ENCODE data around the gene DMKN.

The DMKN gene

DNA sequence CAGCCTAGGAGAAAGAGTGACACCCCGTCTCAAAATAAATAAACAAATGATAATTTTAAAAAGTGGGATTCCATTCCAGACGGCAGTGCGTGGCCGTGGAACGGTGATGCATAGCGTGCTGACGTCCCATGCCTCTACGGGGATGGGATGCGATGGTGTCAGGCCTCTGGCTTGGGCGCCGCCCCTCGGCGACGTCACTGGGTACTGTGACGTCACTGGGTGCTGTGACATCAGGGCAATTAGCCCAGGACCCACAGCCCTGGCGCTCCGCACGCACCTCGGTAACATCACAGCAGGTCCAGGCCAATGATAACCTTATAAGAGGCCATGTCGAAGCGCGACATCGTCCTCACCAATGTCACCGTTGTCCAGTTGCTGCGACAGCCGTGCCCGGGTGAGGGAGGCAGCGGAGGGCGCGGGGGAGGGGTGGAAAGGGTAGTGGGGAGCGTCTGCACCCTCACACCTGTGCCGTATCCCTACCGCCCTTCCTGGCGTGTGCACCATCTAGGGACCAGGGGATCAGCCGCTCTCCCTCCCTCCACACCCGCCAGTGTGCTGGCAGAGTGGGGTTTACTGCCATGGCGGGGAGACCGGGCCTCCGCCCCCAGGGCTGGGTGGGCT, 19.9 kb upstream of the DMKN start, which contains the start of gene GAPDHS:
GAPDHS (plus strand) TSS at position 256 of the 621 bp plus-strand sequence; CDS start at position 328, 72 bp downstream.
- Histone ChIP-seq H3K9me2 (replicated peaks; ENCODE audit: control insufficient read depth, low read length) (no peaks in the 10 kb centered on the region), H4K20me1 (ENCODE audit: control insufficient read depth, insufficient read depth, low read depth, low read length) (no peaks in the 10 kb centered on the region), H3K36me3 (ENCODE audit: control insufficient read depth, low read length) (no peaks in the 10 kb centered on the region), H3K79me2 (ENCODE audit: control insufficient read depth, low read length) (no peaks in the 10 kb centered on the region), H3K4me2 (ENCODE audit: low read length) (no peak within 1 kb of the TSS), H3F3A (ENCODE audit: control insufficient read depth, insufficient read depth) (no peaks in the 10 kb centered on the region), H3K27ac (ENCODE audit: low read depth, low read length) (no peak within 1 kb of the TSS), H3K27me3 (ENCODE audit: control insufficient read depth, low read length) (peaks cover 18% of the 10 kb centered on the region; the same call in 1 of the 2 replicates), H3K9me3 (ENCODE audit: control insufficient read depth, insufficient read depth, low read length) (no peaks in the 10 kb centered on the region), H3K4me3 (ENCODE audit: low read length) (no peak within 1 kb of the TSS), H3K4me1 (ENCODE audit: control insufficient read depth, low read length) (no peaks in the 10 kb centered on the region)
- TF ChIP-seq, protein P1, sequence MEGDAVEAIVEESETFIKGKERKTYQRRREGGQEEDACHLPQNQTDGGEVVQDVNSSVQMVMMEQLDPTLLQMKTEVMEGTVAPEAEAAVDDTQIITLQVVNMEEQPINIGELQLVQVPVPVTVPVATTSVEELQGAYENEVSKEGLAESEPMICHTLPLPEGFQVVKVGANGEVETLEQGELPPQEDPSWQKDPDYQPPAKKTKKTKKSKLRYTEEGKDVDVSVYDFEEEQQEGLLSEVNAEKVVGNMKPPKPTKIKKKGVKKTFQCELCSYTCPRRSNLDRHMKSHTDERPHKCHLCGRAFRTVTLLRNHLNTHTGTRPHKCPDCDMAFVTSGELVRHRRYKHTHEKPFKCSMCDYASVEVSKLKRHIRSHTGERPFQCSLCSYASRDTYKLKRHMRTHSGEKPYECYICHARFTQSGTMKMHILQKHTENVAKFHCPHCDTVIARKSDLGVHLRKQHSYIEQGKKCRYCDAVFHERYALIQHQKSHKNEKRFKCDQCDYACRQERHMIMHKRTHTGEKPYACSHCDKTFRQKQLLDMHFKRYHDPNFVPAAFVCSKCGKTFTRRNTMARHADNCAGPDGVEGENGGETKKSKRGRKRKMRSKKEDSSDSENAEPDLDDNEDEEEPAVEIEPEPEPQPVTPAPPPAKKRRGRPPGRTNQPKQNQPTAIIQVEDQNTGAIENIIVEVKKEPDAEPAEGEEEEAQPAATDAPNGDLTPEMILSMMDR (IDR thresholded peaks at IDR 0.05; ENCODE audit: low read depth, low read length, poor library complexity, severe bottlenecking): no peak
- TF ChIP-seq EZH2phosphoT487 (IDR thresholded peaks at IDR 0.05; ENCODE audit: borderline replicate concordance, low read length): no peak

DNA sequence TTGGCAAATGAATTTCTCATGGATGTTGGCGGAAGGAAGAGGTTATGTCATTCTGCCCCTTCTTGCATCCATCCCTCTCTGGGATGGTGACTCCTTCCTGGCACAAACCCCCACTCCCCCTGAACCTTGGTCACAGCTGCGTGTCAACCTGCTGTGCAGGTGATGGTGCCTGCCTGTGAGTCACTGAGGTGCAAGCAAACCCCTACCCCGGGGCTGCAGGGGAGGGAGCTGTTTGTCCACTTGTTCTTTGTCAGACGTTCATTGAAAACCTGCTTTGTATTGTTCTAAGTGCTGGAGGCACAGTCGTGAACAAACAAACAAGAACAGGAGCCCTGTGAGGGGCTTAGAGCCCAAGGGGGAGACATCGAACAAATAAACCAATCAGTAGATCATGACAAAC, 17.8 kb upstream of the DMKN start:
- H3K4me3 ChIP-seq (ENCODE audit: low read length): no peak overlapping the region
- no peaks in the 10 kb centered on the region for H3F3A ChIP-seq (ENCODE audit: control insufficient read depth, insufficient read depth)
- no peaks in the 10 kb centered on the region for H3K4me1 ChIP-seq (ENCODE audit: control insufficient read depth, low read length)
- no peak for TF ChIP-seq EZH2phosphoT487 (IDR thresholded peaks at IDR 0.05; ENCODE audit: borderline replicate concordance, low read length)
- TF ChIP-seq, protein P1 (IDR thresholded peaks at IDR 0.05; ENCODE audit: low read depth, low read length, poor library complexity, severe bottlenecking): no peak
- H4K20me1 ChIP-seq (ENCODE audit: control insufficient read depth, insufficient read depth, low read depth, low read length): no peaks in the 10 kb centered on the region
- no peaks in the 10 kb centered on the region for H3K9me3 ChIP-seq (ENCODE audit: control insufficient read depth, insufficient read depth, low read length)
- H3K36me3 ChIP-seq (ENCODE audit: control insufficient read depth, low read length): no peaks in the 10 kb centered on the region
- H3K4me2 ChIP-seq (ENCODE audit: low read length): no peak overlapping the region
- no peaks in the 10 kb centered on the region for H3K9me2 ChIP-seq (replicated peaks; ENCODE audit: control insufficient read depth, low read length)
- no peaks in the 10 kb centered on the region for H3K79me2 ChIP-seq (ENCODE audit: control insufficient read depth, low read length)
- H3K27me3 ChIP-seq (ENCODE audit: control insufficient read depth, low read length): peaks cover 19% of the 10 kb centered on the region; the same call in 1 of the 2 replicates
- no peak overlapping the region for H3K27ac ChIP-seq (ENCODE audit: low read depth, low read length)

DNA sequence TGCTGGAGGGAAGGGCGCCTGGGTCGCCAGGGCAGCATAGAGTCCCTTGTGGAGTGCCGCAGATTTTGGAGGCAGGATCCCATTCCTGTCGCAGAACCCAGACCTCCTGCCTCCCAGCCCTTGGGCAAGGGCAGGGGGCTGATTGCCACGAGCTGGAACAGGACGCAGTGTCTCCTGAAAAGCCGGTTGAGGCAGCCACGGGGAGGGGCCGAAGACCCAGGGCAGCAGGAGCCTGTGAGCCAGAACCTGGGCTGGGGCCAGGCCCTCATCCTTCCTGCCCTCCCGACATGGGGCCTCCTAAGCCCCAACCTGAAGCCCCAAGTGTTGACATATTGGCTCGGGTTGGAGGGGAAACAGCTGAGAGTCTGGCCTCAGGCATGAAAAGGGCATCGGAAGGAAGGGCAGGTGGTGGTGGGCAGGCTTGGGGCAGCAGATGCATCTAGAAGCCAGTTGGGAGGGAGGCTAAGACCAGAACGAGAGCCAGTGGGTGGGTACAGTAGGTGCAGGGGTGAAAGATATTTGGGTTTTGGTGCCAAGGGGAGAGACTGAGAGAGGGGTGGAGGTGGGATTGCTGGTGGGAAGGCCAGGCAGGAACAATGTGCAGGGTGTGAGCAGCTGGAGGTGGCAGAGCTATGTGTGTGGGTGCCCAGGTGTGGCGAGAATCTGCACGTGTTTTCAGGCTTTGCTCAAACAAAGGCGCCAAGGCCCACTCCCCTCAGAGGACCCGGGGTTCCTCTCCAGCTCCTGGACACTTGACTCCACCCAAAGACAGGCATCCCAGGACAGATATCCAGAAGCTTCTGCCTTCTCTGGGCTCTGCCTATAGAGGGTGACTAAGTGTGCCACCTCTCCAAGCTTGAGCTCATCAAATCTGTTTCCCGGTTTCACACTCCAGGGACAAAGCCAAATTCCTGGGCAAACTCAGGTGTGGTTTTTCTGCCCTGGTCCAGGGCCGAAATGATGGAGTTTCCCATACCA, 16.1 kb upstream of the DMKN start:
- Histone ChIP-seq H3K4me3 (ENCODE audit: low read length) (no peak overlapping the region), H3K9me3 (ENCODE audit: control insufficient read depth, insufficient read depth, low read length) (no peaks in the 10 kb centered on the region), H3K79me2 (ENCODE audit: control insufficient read depth, low read length) (no peaks in the 10 kb centered on the region), H3K36me3 (ENCODE audit: control insufficient read depth, low read length) (no peaks in the 10 kb centered on the region), H4K20me1 (ENCODE audit: control insufficient read depth, insufficient read depth, low read depth, low read length) (no peaks in the 10 kb centered on the region), H3K9me2 (replicated peaks; ENCODE audit: control insufficient read depth, low read length) (no peaks in the 10 kb centered on the region), H3F3A (ENCODE audit: control insufficient read depth, insufficient read depth) (no peaks in the 10 kb centered on the region), H3K27ac (ENCODE audit: low read depth, low read length) (no peak overlapping the region), H3K27me3 (ENCODE audit: control insufficient read depth, low read length) (peaks cover 19% of the 10 kb centered on the region; the same call in 1 of the 2 replicates), H3K4me1 (ENCODE audit: control insufficient read depth, low read length) (no peaks in the 10 kb centered on the region), H3K4me2 (ENCODE audit: low read length) (no peak overlapping the region)
- TF ChIP-seq, protein P1 (IDR thresholded peaks at IDR 0.05; ENCODE audit: low read depth, low read length, poor library complexity, severe bottlenecking): no peak

All from DOHH2 (cell line).